H1 (cell line): ENCODE results near the gene ODC1. TPM values are rescaled to one million over a fixed set of nuclear protein-coding genes. Genes with fewer than 3 reads are reported as not detected.

Experiments
- CTCF ChIA-PET: fragments of 300-600 bp; sonication (Branson Sonifier 250); formaldehyde crosslinking; loops from one replicate; lab custom pipeline; 2021; ENCODE audit not compliant: partially characterized antibody; lab: Charles Lee
- POLR2A ChIA-PET: fragments of 300-600 bp; sonication (Branson Sonifier 250); formaldehyde crosslinking; loops from one replicate; lab custom pipeline; 2021; ENCODE audit warnings: inconsistent platforms; ENCODE audit not compliant: partially characterized antibody; lab: Charles Lee
- DNase-seq, 2 experiments: peaks; one replicate each; pipeline versions ENCODE4 v3.0.0 to v3.0.0-alpha.2; 2010 to 2022; ENCODE audit warnings: low spot score in 2 of 2, low read depth in 1 of 2, mixed read lengths in 1 of 2
- FAIRE-seq: peaks from 2 replicates; lab custom pipeline; 2011; peaks lifted over from hg19 to GRCh38; lab: Jason Lieb, UNC
- H2AFZ ChIP-seq: 2 replicates; pipeline ENCODE4 v1.8.1; 2012; ENCODE audit warnings: low read length, inconsistent platforms
- H2AK5ac ChIP-seq: 2 replicates; pipeline ENCODE4 v1.6.1; 2013; ENCODE audit warnings: low read depth, low read length
- H2BK120ac ChIP-seq: replicated peaks from 2 replicates; pipeline ENCODE3; 2013; ENCODE audit warnings: low read depth, low read length, inconsistent platforms
- H2BK12ac ChIP-seq: 2 replicates; pipeline ENCODE4 v1.6.1; 2013; ENCODE audit warnings: low read depth, low read length
- H2BK15ac ChIP-seq: 2 replicates; pipeline ENCODE4 v1.6.1; 2013; ENCODE audit warnings: low read length
- H2BK20ac ChIP-seq: 2 replicates; pipeline ENCODE4 v1.6.1; 2013; ENCODE audit warnings: low read length
- H2BK5ac ChIP-seq: 2 replicates; pipeline ENCODE4 v1.6.1; 2013; ENCODE audit warnings: low read depth, low read length
- H3K14ac ChIP-seq: 2 replicates; pipeline ENCODE4 v1.6.1; 2013; ENCODE audit warnings: inconsistent platforms; ENCODE audit not compliant: insufficient read length
- H3K18ac ChIP-seq: 2 replicates; pipeline ENCODE4 v1.6.1; 2013; ENCODE audit warnings: low read length; ENCODE audit errors: extremely low read depth
- H3K23ac ChIP-seq: 2 replicates; pipeline ENCODE4 v1.6.1; 2013; ENCODE audit warnings: inconsistent platforms; ENCODE audit not compliant: insufficient read length
- H3K23me2 ChIP-seq: 2 replicates; pipeline ENCODE4 v1.6.1; 2013; ENCODE audit warnings: low read depth, low read length
- H3K27ac ChIP-seq: 2 replicates; pipeline ENCODE4 v1.6.1; 2011; ENCODE audit warnings: low read depth, low read length, inconsistent platforms
- H3K27me3 ChIP-seq, 4 experiments: replicated peaks in 1 of 4; 1 replicate in 1 of 4; 2 replicates in 3 of 4; pipeline versions ENCODE4 v1.6.1 to v1.8.1; 2011 to 2013; ENCODE audit warnings: low read length in 3 of 4, mild to moderate bottlenecking in 3 of 4, inconsistent platforms in 2 of 4, mixed read lengths in 2 of 4, moderate library complexity in 1 of 4; ENCODE audit not compliant: control insufficient read depth in 3 of 4, insufficient read depth in 3 of 4; ENCODE audit errors: extremely low read depth in 1 of 4
- H3K36me3 ChIP-seq, 4 experiments: 2 replicates each; pipeline versions ENCODE4 v1.6.1 to v1.8.1; 2011 to 2013; ENCODE audit warnings: mild to moderate bottlenecking in 4 of 4, low read length in 3 of 4, moderate library complexity in 2 of 4, control low read depth in 1 of 4, inconsistent platforms in 1 of 4; ENCODE audit not compliant: insufficient read depth in 4 of 4, control insufficient read depth in 2 of 4
- H3K4ac ChIP-seq: replicated peaks from 2 replicates; pipeline ENCODE3; 2013; ENCODE audit warnings: low read length, low read depth, mixed read lengths, inconsistent platforms; ENCODE audit not compliant: insufficient read length
- H3K4me1 ChIP-seq, 4 experiments: replicated peaks in 1 of 4; 1 replicate in 1 of 4; 2 replicates in 3 of 4; pipeline versions ENCODE4 v1.6.1 to v1.8.1; 2011 to 2013; ENCODE audit warnings: low read length in 3 of 4, inconsistent platforms in 2 of 4, mixed read lengths in 1 of 4; ENCODE audit not compliant: insufficient read depth in 4 of 4, control insufficient read depth in 3 of 4
- H3K4me2 ChIP-seq, 2 experiments: 2 replicates each; pipeline versions ENCODE4 v1.6.1 to v1.8.1; 2011 to 2013; ENCODE audit warnings: low read depth in 2 of 2, low read length in 2 of 2, control low read depth in 1 of 2, inconsistent platforms in 1 of 2, mild to moderate bottlenecking in 1 of 2; ENCODE audit not compliant: insufficient read depth in 1 of 2
- H3K4me3 ChIP-seq, 4 experiments: fragments of 200-600, 300-600 bp in 1 of 4; sonication (generic), shearing (Covaris generic), sonication (Bioruptor Twin) in 1 of 4; 2 replicates each; pipeline versions ENCODE4 v1.5.1 to v1.8.1; 2011 to 2016; ENCODE audit warnings: low read length in 4 of 4, low read depth in 3 of 4, control low read depth in 2 of 4, inconsistent platforms in 2 of 4, mild to moderate bottlenecking in 2 of 4, mixed read lengths in 1 of 4, moderate library complexity in 1 of 4; ENCODE audit not compliant: insufficient read depth in 2 of 4; ENCODE audit errors: extremely low read depth in 1 of 4
- H3K56ac ChIP-seq: replicated peaks from 2 replicates; pipeline ENCODE3; 2013; ENCODE audit warnings: low read depth, mild to moderate bottlenecking, mixed read lengths, low read length, inconsistent platforms; ENCODE audit not compliant: insufficient read length
- H3K79me1 ChIP-seq: 2 replicates; pipeline ENCODE4 v1.6.1; 2013; ENCODE audit warnings: low read depth, low read length, control low read depth
- H3K79me2 ChIP-seq, 2 experiments: 2 replicates each; pipeline versions ENCODE4 v1.6.1 to v1.8.1; 2012 to 2013; ENCODE audit warnings: low read length in 2 of 2, mild to moderate bottlenecking in 2 of 2, inconsistent platforms in 1 of 2; ENCODE audit not compliant: insufficient read depth in 2 of 2, control insufficient read depth in 1 of 2
- H3K9ac ChIP-seq, 4 experiments: replicated peaks in 1 of 4; 1 replicate in 1 of 4; 2 replicates in 3 of 4; pipeline versions ENCODE4 v1.6.1 to v1.8.1; 2011 to 2013; ENCODE audit warnings: low read depth in 3 of 4, low read length in 3 of 4, control low read depth in 2 of 4, mild to moderate bottlenecking in 2 of 4, moderate library complexity in 2 of 4, inconsistent platforms in 1 of 4; ENCODE audit errors: extremely low read depth in 1 of 4
- H3K9me3 ChIP-seq, 2 experiments: 2 replicates each; pipeline versions ENCODE4 v1.6.1 to v1.8.1; 2012 to 2013; ENCODE audit warnings: mild to moderate bottlenecking in 2 of 2, moderate library complexity in 2 of 2, control low read depth in 1 of 2, inconsistent platforms in 1 of 2, low read depth in 1 of 2, low read length in 1 of 2, mixed read lengths in 1 of 2; ENCODE audit not compliant: insufficient read depth in 2 of 2
- H4K20me1 ChIP-seq, 2 experiments: replicated peaks in 1 of 2; 2 replicates each; pipeline versions ENCODE3 to v1.8.1; 2011 to 2013; ENCODE audit warnings: inconsistent platforms in 2 of 2, low read length in 2 of 2, mild to moderate bottlenecking in 1 of 2; ENCODE audit not compliant: insufficient read depth in 2 of 2, control insufficient read depth in 1 of 2
- H4K5ac ChIP-seq: 2 replicates; pipeline ENCODE4 v1.6.1; 2013; ENCODE audit warnings: low read length, low read depth, mixed read lengths, inconsistent platforms; ENCODE audit not compliant: insufficient read length
- H4K8ac ChIP-seq: 2 replicates; pipeline ENCODE4 v1.8.0; 2013; ENCODE audit warnings: mild to moderate bottlenecking, moderate library complexity, low read length, inconsistent platforms; ENCODE audit not compliant: insufficient read depth; ENCODE audit errors: extremely low read depth
- H4K91ac ChIP-seq: replicated peaks from 2 replicates; pipeline ENCODE3; 2013; ENCODE audit warnings: low read length, mixed read lengths, inconsistent platforms; ENCODE audit not compliant: insufficient read length
- KDM5A ChIP-seq: fragments of 200-600 bp; IDR thresholded peaks from 2 replicates; pipeline ENCODE4 v1.7.1; 2012; ENCODE audit warnings: mild to moderate bottlenecking, low read length, inconsistent platforms, mixed read lengths
- NANOG ChIP-seq: IDR thresholded peaks from 2 replicates; pipeline ENCODE4 v1.6.1; 2011; ENCODE audit warnings: low read length, low read depth, mild to moderate bottlenecking, inconsistent platforms; ENCODE audit not compliant: insufficient read depth, poor library complexity, severe bottlenecking
- RAD21 ChIP-seq, 2 experiments: IDR thresholded peaks in 1 of 2; conservative IDR thresholded peaks in 1 of 2; 2 replicates each; pipeline ENCODE4 v1.6.1; 2011; ENCODE audit warnings: low read depth in 2 of 2, low read length in 2 of 2, improper control_type of control experiment in 1 of 2, inconsistent platforms in 1 of 2, mild to moderate bottlenecking in 1 of 2, moderate library complexity in 1 of 2
- TCF12 ChIP-seq: IDR thresholded peaks from 2 replicates; pipeline ENCODE4 v1.6.1; 2011; ENCODE audit warnings: low read depth, mild to moderate bottlenecking, low read length
- WGBS, 2 experiments: shearing (Covaris generic) in 1 of 2; methylation state at CpG; one replicate each; pipeline versions ENCODE4 v1.1.6 to v1.1.7; 2013 to 2015; ENCODE audit warnings: low lambda C conversion rate in 2 of 2, mixed read lengths in 2 of 2, inconsistent platforms in 1 of 2, low coverage in 1 of 2, missing lambda C conversion rate in 1 of 2; ENCODE audit not compliant: insufficient replicate concordance in 2 of 2, insufficient coverage in 1 of 2, insufficient read length in 1 of 2; ENCODE audit errors: extremely low coverage in 1 of 2, missing lambda C conversion rate in 1 of 2; 5-methylcytosine and 5-hydroxymethylcytosine counted together
- polyA plus RNA-seq, 7 experiments: library from polyadenylated mRNA; depleted of rRNA in 3 of 7; stranded (reverse) in 5 of 7; unstranded in 2 of 7; fragments of >200 nt in 5 of 7; fragments of 200-250 nt in 2 of 7; gene quantifications; 1 replicate in 5 of 7; 2 replicates in 1 of 7; 4 replicates in 1 of 7; pipeline versions ENCODE4 v1.2.1 to v1.2.3, GENCODE V29; 2011 to 2013; ENCODE audit warnings: missing spikeins in 2 of 7, mixed read lengths in 2 of 7
- total RNA-seq: library from RNA; stranded (reverse); fragmentation: NEBNext Ultra II Directional; extraction: Animal tissue kit (Norgen Biotek cat#: 25700); gene quantifications from 2 replicates; pipeline ENCODE4 v1.2.1, GENCODE V29; 2021

ODC1 gene
- total and polyA plus RNA-seq, 2 of the 8 experiments (the other 6 are each of a cell fraction or from before 2014, with no cell fraction given), result 57.2 to 76.7 TPM

DNA sequence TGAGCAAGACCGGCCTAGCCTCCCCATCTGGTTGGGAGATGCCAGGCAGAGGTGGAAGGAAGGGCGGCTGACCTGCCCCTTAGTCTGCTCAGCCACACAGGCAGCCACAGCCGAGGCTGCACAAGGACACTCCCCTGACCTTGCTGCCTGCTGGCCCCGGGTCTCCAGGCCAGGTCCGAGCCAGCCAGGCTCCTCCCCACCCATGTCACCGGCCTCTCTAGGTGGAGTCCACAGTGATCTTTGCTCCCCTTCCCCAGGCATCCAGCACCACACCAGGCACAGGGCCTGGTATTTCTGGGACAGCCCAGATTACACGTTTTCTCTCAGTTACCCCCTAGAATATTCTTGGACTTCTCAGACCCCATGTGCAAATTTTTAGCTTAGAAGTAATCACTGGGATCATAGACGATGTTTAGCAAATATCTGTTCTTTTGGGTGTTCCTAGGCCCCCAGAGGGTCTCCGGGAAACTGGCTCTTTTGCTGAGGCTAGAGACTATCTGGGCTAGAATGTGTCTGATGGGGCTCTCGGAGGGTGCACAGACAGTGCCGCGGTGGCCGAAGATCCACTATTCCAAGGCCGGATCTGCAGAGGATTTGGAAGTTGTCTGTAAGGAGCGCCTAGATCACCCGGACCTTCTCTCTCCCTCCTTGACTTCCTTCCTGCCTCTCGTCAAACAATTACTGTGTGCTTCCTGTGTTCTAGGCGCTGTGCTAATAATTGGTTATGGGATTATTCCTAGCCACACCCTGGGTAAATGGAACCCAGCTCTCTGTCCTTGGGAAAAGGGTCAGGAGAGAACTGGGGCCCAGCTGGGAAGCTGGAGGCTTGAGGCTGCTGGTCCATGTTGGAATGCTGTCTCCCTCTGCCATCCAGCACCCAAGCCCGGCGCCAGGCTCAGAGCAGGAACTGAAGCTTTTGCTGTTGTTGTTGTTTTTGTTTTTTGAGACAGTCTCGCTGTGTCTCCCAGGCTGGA lies 46.9 kb downstream of the ODC1 start:
- no peaks in the 10 kb centered on the region for H3K27me3 ChIP-seq
- ChIA-PET CTCF (interaction anchor here (1.1 to 1.2 kb wide), 2 partner anchors 16 to 17 kb away, joined by 3 read pairs; no protein-coding TSS in a partner anchor), POLR2A (no interaction called here)
- H4K20me1 ChIP-seq, result no peaks in the 10 kb centered on the region
- no peaks in the 10 kb centered on the region; the same call in none of the 2 replicates for H3K79me1 ChIP-seq
- no peaks in the 10 kb centered on the region for H3K79me2 ChIP-seq
- peak overlapping the region; percentile 23; the same call in 1 of the 2 replicates for H4K8ac ChIP-seq
- H2BK5ac ChIP-seq, result no peak overlapping the region; the same call in 1 of the 2 replicates
- H3K23ac ChIP-seq, result no peak overlapping the region
- H2AFZ ChIP-seq, result no peak overlapping the region
- H2BK15ac ChIP-seq, result no peak overlapping the region
- H2AK5ac ChIP-seq, result no peak overlapping the region
- no peak overlapping the region for H4K5ac ChIP-seq
- no peak overlapping the region for H4K91ac ChIP-seq
- H3K18ac ChIP-seq, result no peak overlapping the region
- H2BK120ac ChIP-seq, result no peak overlapping the region
- 91% methylated on average over 20 of the region's 21 CpGs; no CpG with 5 or more reads in 1 of the 2 experiments for WGBS, 2 experiments
- H3K4me1 ChIP-seq, result no peaks in the 10 kb centered on the region; a peak in 1 of 7 replicates
- no peak overlapping the region for H2BK12ac ChIP-seq
- no peak overlapping the region for H3K14ac ChIP-seq
- H3K9ac ChIP-seq, result no peak overlapping the region
- H3K27ac ChIP-seq, result no peak overlapping the region
- no peak for TF ChIP-seq RAD21 (IDR thresholded peaks at IDR 0.05 in 1 of 2, conservative IDR thresholded peaks at IDR 0.05 in 1 of 2; ENCODE audit: low read depth in 2 of 2, low read length in 2 of 2)
- no peak for TF ChIP-seq KDM5A
- TF ChIP-seq TCF12, result no peak
- TF ChIP-seq NANOG, result no peak
- no peak overlapping the region for H3K4me3 ChIP-seq
- H3K4me2 ChIP-seq, result no peak overlapping the region
- no peak for FAIRE-seq
- no peak overlapping the region for H3K56ac ChIP-seq
- no peak overlapping the region for H3K4ac ChIP-seq
- H3K36me3 ChIP-seq, result no peaks in the 10 kb centered on the region
- DNase-seq, result no peak
- H2BK20ac ChIP-seq, result no peak overlapping the region
- H3K9me3 ChIP-seq, result no peaks in the 10 kb centered on the region
- H3K23me2 ChIP-seq, result peaks cover 4% of the 10 kb centered on the region; the same call in 1 of the 2 replicates
